ENCODE data around the gene ADK. TPM values are rescaled to one million over a fixed set of nuclear protein-coding genes. Genes with fewer than 3 reads are reported as not detected.

The ADK gene
- polyA plus RNA-seq, 2 donors: 27.3 to 45.2 TPM

- H3K4me3 ChIP-seq (ENCODE audit: low read depth in 1 of 2, low read length in 2 of 2): no peak overlapping the region
- H3K9me3 ChIP-seq (ENCODE audit: control insufficient read depth in 2 of 2, insufficient read depth in 1 of 2, low read depth in 1 of 2, low read length in 1 of 2): no peaks in the 10 kb centered on the region
- 4 to 5% methylated on average over 3 of the region's 3 CpGs for WGBS, 2 donors
- no peak overlapping the region for H3K27ac ChIP-seq (ENCODE audit: low read depth in 2 of 2, low read length in 1 of 2)
- no peaks in the 10 kb centered on the region for H3K27me3 ChIP-seq (ENCODE audit: control insufficient read depth in 1 of 2, insufficient read depth in 2 of 2, low read length in 2 of 2)
- peaks cover 0 to 4% of the 10 kb centered on the region in 2 donors for H3K36me3 ChIP-seq (ENCODE audit: control insufficient read depth in 2 of 2, insufficient read depth in 2 of 2, low read length in 1 of 2)
- H3K4me1 ChIP-seq (ENCODE audit: control insufficient read depth in 2 of 2, insufficient read depth in 2 of 2, low read length in 1 of 2): no peaks in the 10 kb centered on the region
Observed at GRCh38 chr10:74244097-74244685, 93.2 kb downstream of the ADK start.

DNA sequence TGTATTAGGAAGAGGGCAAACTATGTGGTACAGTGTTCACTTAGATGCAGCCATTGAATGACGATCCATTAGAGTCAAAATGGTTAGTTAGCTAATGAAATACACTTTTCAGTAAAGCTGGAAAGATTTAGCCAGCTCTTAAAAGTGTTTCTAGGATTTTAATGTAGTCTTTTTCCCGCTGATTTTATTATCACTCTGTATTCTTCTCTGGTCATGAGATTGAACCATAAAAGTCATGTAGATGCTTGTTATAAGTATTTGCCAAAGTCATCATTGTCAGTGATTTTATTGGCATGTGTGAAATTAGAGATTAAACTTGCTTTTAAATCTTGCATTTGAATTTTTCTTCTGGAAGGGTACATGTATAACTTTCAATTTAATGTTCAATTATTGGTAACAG is 93.8 kb downstream of the ADK start:
- WGBS, 2 donors: 83 to 88% methylated on average over 2 of the region's 2 CpGs
- peaks cover 0 to 4% of the 10 kb centered on the region in 2 donors for H3K36me3 ChIP-seq (ENCODE audit: control insufficient read depth in 2 of 2, insufficient read depth in 2 of 2, low read length in 1 of 2)

DNA sequence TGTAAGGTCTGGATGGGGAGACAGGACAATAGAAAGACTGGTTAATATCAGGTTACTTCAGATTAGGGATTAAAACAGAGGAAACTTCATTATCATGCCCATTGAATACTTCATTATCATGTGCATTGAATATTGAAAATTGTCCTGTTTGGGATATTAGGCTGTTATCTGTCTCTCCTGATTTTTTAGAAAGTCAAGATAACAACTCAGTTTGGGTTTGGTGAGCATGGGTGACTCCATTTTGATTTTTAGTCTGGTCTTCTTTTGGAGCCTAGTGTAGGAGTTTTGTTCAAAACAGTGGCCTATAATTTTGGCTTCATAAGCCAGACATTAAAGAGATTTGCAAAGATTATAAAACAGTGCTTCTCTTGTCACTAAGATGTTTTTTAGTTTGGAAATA is 95.5 kb downstream of the ADK start:
- Histone ChIP-seq H3K9me3 (ENCODE audit: control insufficient read depth in 2 of 2, insufficient read depth in 1 of 2, low read depth in 1 of 2, low read length in 1 of 2) (no peaks in the 10 kb centered on the region), H3K4me1 (ENCODE audit: control insufficient read depth in 2 of 2, insufficient read depth in 2 of 2, low read length in 1 of 2) (no peaks in the 10 kb centered on the region), H3K27ac (ENCODE audit: low read depth in 2 of 2, low read length in 1 of 2) (no peak overlapping the region), H3K27me3 (ENCODE audit: control insufficient read depth in 1 of 2, insufficient read depth in 2 of 2, low read length in 2 of 2) (no peaks in the 10 kb centered on the region), H3K4me3 (ENCODE audit: low read depth in 1 of 2, low read length in 2 of 2) (no peak overlapping the region), H3K36me3 (ENCODE audit: control insufficient read depth in 2 of 2, insufficient read depth in 2 of 2, low read length in 1 of 2) (peaks cover 0 to 4% of the 10 kb centered on the region in 2 donors)

More for the DNA sequence above, 93.8 kb downstream of the ADK start:
- Histone ChIP-seq H3K27ac (ENCODE audit: low read depth in 2 of 2, low read length in 1 of 2) (no peak overlapping the region), H3K27me3 (ENCODE audit: control insufficient read depth in 1 of 2, insufficient read depth in 2 of 2, low read length in 2 of 2) (no peaks in the 10 kb centered on the region), H3K4me1 (ENCODE audit: control insufficient read depth in 2 of 2, insufficient read depth in 2 of 2, low read length in 1 of 2) (no peaks in the 10 kb centered on the region), H3K9me3 (ENCODE audit: control insufficient read depth in 2 of 2, insufficient read depth in 1 of 2, low read depth in 1 of 2, low read length in 1 of 2) (no peaks in the 10 kb centered on the region), H3K4me3 (ENCODE audit: low read depth in 1 of 2, low read length in 2 of 2) (no peak overlapping the region)

- WGBS, 2 donors: 96 to 98% methylated on average over 1 of the region's 1 CpG
- Histone ChIP-seq H3K4me3 (ENCODE audit: low read depth in 1 of 2, low read length in 2 of 2) (no peak overlapping the region), H3K27ac (ENCODE audit: low read depth in 2 of 2, low read length in 1 of 2) (no peak overlapping the region), H3K27me3 (ENCODE audit: control insufficient read depth in 1 of 2, insufficient read depth in 2 of 2, low read length in 2 of 2) (no peaks in the 10 kb centered on the region), H3K4me1 (ENCODE audit: control insufficient read depth in 2 of 2, insufficient read depth in 2 of 2, low read length in 1 of 2) (no peaks in the 10 kb centered on the region), H3K9me3 (ENCODE audit: control insufficient read depth in 2 of 2, insufficient read depth in 1 of 2, low read depth in 1 of 2, low read length in 1 of 2) (no peaks in the 10 kb centered on the region), H3K36me3 (ENCODE audit: control insufficient read depth in 2 of 2, insufficient read depth in 2 of 2, low read length in 1 of 2) (no peaks in the 10 kb centered on the region)
Observed at GRCh38 chr10:74249865-74250264, 98.8 kb downstream of the ADK start.

DNA sequence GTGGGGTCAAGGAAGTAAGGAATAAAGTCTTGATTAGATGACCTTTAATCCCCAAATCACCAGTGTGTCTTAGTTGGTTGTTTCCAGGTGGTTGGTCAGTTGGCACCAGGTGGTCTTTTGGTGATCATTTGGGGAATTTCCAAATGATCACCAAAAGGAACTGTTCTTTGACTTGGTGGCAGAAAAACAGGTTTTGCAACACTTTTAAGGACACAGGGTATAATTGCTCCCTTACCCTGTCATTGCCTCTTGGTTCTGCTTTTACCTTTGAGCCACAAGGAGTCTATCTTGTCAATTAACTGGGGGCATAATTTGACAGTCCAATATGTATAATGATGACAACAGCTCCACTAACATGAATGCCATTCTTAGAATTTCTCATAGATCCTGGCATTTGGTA is 104.2 kb downstream of the ADK start:
- Histone ChIP-seq H3K27me3 (ENCODE audit: control insufficient read depth in 1 of 2, insufficient read depth in 2 of 2, low read length in 2 of 2) (no peaks in the 10 kb centered on the region), H3K4me3 (ENCODE audit: low read depth in 1 of 2, low read length in 2 of 2) (no peak overlapping the region), H3K4me1 (ENCODE audit: control insufficient read depth in 2 of 2, insufficient read depth in 2 of 2, low read length in 1 of 2) (no peaks in the 10 kb centered on the region), H3K36me3 (ENCODE audit: control insufficient read depth in 2 of 2, insufficient read depth in 2 of 2, low read length in 1 of 2) (no peaks in the 10 kb centered on the region), H3K27ac (ENCODE audit: low read depth in 2 of 2, low read length in 1 of 2) (no peak overlapping the region), H3K9me3 (ENCODE audit: control insufficient read depth in 2 of 2, insufficient read depth in 1 of 2, low read depth in 1 of 2, low read length in 1 of 2) (no peaks in the 10 kb centered on the region)

DNA sequence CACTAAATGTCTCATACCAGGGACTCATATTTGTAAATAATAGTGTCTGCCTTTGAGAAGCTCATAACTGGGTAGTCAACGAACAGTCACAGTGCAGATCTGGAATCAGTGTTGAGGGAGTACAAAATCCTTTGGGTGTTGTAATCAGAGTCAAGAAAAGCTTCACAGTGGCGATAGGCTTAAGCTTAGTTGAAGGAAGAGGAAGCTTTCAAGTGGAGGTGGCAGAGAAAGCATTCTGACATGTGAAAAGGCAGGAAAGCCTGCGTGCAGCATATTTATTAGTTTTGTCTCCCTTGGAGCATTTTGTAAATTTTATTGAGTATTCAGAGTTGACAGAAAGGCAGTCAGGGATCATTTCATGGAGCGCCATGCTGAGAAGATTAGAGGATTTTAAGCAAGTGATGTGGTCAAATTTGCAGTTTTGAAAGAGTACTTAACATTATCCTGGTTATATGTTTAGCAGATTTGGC is 104.9 kb downstream of the ADK start:
- Histone ChIP-seq H3K27ac (ENCODE audit: low read depth in 2 of 2, low read length in 1 of 2) (no peak overlapping the region), H3K9me3 (ENCODE audit: control insufficient read depth in 2 of 2, insufficient read depth in 1 of 2, low read depth in 1 of 2, low read length in 1 of 2) (no peaks in the 10 kb centered on the region), H3K4me1 (ENCODE audit: control insufficient read depth in 2 of 2, insufficient read depth in 2 of 2, low read length in 1 of 2) (no peaks in the 10 kb centered on the region), H3K36me3 (ENCODE audit: control insufficient read depth in 2 of 2, insufficient read depth in 2 of 2, low read length in 1 of 2) (no peaks in the 10 kb centered on the region), H3K27me3 (ENCODE audit: control insufficient read depth in 1 of 2, insufficient read depth in 2 of 2, low read length in 2 of 2) (no peaks in the 10 kb centered on the region), H3K4me3 (ENCODE audit: low read depth in 1 of 2, low read length in 2 of 2) (no peak overlapping the region)
- 72 to 73% methylated on average over 4 of the region's 4 CpGs for WGBS, 2 donors

GRCh38 chr10:74262856-74263255 is 111.8 kb downstream of the ADK start:
- H3K4me3 ChIP-seq (ENCODE audit: low read depth in 1 of 2, low read length in 2 of 2): no peak overlapping the region

GRCh38 chr10:74263996-74264395 is 113.0 kb downstream of the ADK start:
- Histone ChIP-seq H3K4me3 (ENCODE audit: low read depth in 1 of 2, low read length in 2 of 2) (no peak overlapping the region), H3K27me3 (ENCODE audit: control insufficient read depth in 1 of 2, insufficient read depth in 2 of 2, low read length in 2 of 2) (no peaks in the 10 kb centered on the region), H3K4me1 (ENCODE audit: control insufficient read depth in 2 of 2, insufficient read depth in 2 of 2, low read length in 1 of 2) (no peaks in the 10 kb centered on the region), H3K27ac (ENCODE audit: low read depth in 2 of 2, low read length in 1 of 2) (no peak overlapping the region), H3K9me3 (ENCODE audit: control insufficient read depth in 2 of 2, insufficient read depth in 1 of 2, low read depth in 1 of 2, low read length in 1 of 2) (no peaks in the 10 kb centered on the region), H3K36me3 (ENCODE audit: control insufficient read depth in 2 of 2, insufficient read depth in 2 of 2, low read length in 1 of 2) (no peaks in the 10 kb centered on the region)

More at GRCh38 chr10:74262856-74263255, 111.8 kb downstream of the ADK start:
- Histone ChIP-seq H3K9me3 (ENCODE audit: control insufficient read depth in 2 of 2, insufficient read depth in 1 of 2, low read depth in 1 of 2, low read length in 1 of 2) (no peaks in the 10 kb centered on the region), H3K4me1 (ENCODE audit: control insufficient read depth in 2 of 2, insufficient read depth in 2 of 2, low read length in 1 of 2) (no peaks in the 10 kb centered on the region), H3K27me3 (ENCODE audit: control insufficient read depth in 1 of 2, insufficient read depth in 2 of 2, low read length in 2 of 2) (no peaks in the 10 kb centered on the region), H3K36me3 (ENCODE audit: control insufficient read depth in 2 of 2, insufficient read depth in 2 of 2, low read length in 1 of 2) (no peaks in the 10 kb centered on the region), H3K27ac (ENCODE audit: low read depth in 2 of 2, low read length in 1 of 2) (no peak overlapping the region)
- 95 to 96% methylated on average over 2 of the region's 2 CpGs for WGBS, 2 donors

DNA sequence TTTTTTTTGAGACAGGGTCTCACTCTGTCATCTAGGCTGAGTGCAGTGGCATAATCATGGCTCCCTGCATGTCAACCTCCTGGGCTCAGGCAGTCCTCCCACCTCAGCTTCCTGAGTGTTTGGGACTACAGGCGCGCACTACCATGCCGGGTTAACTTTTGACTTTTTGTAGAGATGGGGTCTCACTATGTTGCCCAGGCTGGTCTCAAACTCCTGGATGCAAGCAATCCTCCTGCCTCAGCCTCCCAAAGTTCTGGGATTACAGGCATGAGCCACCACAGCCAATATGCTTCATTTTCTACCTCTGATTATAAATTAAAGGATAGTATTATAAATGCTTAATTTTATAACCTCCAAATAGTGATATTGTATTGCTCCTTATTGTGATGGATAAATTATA is 121.3 kb downstream of the ADK start:
- Histone ChIP-seq H3K4me3 (ENCODE audit: low read depth in 1 of 2, low read length in 2 of 2) (no peak overlapping the region), H3K27me3 (ENCODE audit: control insufficient read depth in 1 of 2, insufficient read depth in 2 of 2, low read length in 2 of 2) (no peaks in the 10 kb centered on the region), H3K27ac (ENCODE audit: low read depth in 2 of 2, low read length in 1 of 2) (no peak overlapping the region), H3K36me3 (ENCODE audit: control insufficient read depth in 2 of 2, insufficient read depth in 2 of 2, low read length in 1 of 2) (no peaks in the 10 kb centered on the region), H3K4me1 (ENCODE audit: control insufficient read depth in 2 of 2, insufficient read depth in 2 of 2, low read length in 1 of 2) (no peaks in the 10 kb centered on the region), H3K9me3 (ENCODE audit: control insufficient read depth in 2 of 2, insufficient read depth in 1 of 2, low read depth in 1 of 2, low read length in 1 of 2) (no peaks in the 10 kb centered on the region)
- WGBS, 2 donors: 99% methylated on average over 3 of the region's 3 CpGs

- Histone ChIP-seq H3K27me3 (ENCODE audit: control insufficient read depth in 1 of 2, insufficient read depth in 2 of 2, low read length in 2 of 2) (no peaks in the 10 kb centered on the region), H3K27ac (ENCODE audit: low read depth in 2 of 2, low read length in 1 of 2) (no peak overlapping the region), H3K4me1 (ENCODE audit: control insufficient read depth in 2 of 2, insufficient read depth in 2 of 2, low read length in 1 of 2) (no peaks in the 10 kb centered on the region), H3K36me3 (ENCODE audit: control insufficient read depth in 2 of 2, insufficient read depth in 2 of 2, low read length in 1 of 2) (no peaks in the 10 kb centered on the region), H3K9me3 (ENCODE audit: control insufficient read depth in 2 of 2, insufficient read depth in 1 of 2, low read depth in 1 of 2, low read length in 1 of 2) (no peaks in the 10 kb centered on the region), H3K4me3 (ENCODE audit: low read depth in 1 of 2, low read length in 2 of 2) (no peak overlapping the region)
- WGBS, 2 donors: 91 to 96% methylated on average over 6 of the region's 6 CpGs
Observed at GRCh38 chr10:74275755-74276290, 124.8 kb downstream of the ADK start.
